Neural cell (in vitro differentiated cells): Measurements from ENCODE around the gene RANGRF. TPM values are rescaled to one million over a fixed set of nuclear protein-coding genes. Genes with fewer than 3 reads are reported as not detected.

Experiments used
- H2AFZ ChIP-seq: fragments of 200-600, 300-800 bp; sonication (generic), shearing (Covaris generic); 2 replicates; pipeline ENCODE4 v1.6.0; 2014; ENCODE audit warnings: low read depth, mild to moderate bottlenecking, antibody characterized with exemption, low read length, moderate library complexity
- H3F3A ChIP-seq: fragments of 200-600 bp; shearing (Covaris generic); 2 replicates; pipeline ENCODE4 v1.6.1; 2016; ENCODE audit warnings: mild to moderate bottlenecking, moderate library complexity, mixed read lengths, antibody characterized with exemption, low read length; ENCODE audit not compliant: insufficient read depth, poor library complexity, severe bottlenecking
- H3K27ac ChIP-seq: fragments of 200-600, 300-800 bp; sonication (generic), shearing (Covaris generic); 2 replicates; pipeline ENCODE4 v1.5.1; 2014; ENCODE audit warnings: mild to moderate bottlenecking, low read length, moderate library complexity
- H3K27me3 ChIP-seq: fragments of 300-800, 200-600 bp; sonication (generic), shearing (Covaris generic); 2 replicates; pipeline ENCODE4 v1.6.0; 2014; ENCODE audit warnings: mild to moderate bottlenecking, low read depth, low read length, moderate library complexity; ENCODE audit not compliant: insufficient read depth
- H3K36me3 ChIP-seq: fragments of 300-800, 200-600 bp; sonication (generic), shearing (Covaris generic); 2 replicates; pipeline ENCODE4 v1.5.1; 2014; ENCODE audit warnings: mild to moderate bottlenecking, antibody characterized with exemption, low read length, moderate library complexity; ENCODE audit not compliant: insufficient read depth
- H3K4me2 ChIP-seq: fragments of 300-800, 200-600 bp; sonication (generic), shearing (Covaris generic); 2 replicates; pipeline ENCODE4 v1.6.0; 2014; ENCODE audit warnings: mild to moderate bottlenecking, low read length
- H3K4me3 ChIP-seq: fragments of 300-800, 200-600 bp; sonication (generic), shearing (Covaris generic); 2 replicates; pipeline ENCODE4 v1.5.1; 2014; ENCODE audit warnings: mild to moderate bottlenecking, low read length, moderate library complexity
- H3K79me2 ChIP-seq: fragments of 200-600 bp; shearing (Covaris generic); replicated peaks from 2 replicates; pipeline ENCODE4 v1.6.0; 2014; ENCODE audit warnings: mild to moderate bottlenecking, low read length, moderate library complexity; ENCODE audit not compliant: insufficient read depth
- H3K9ac ChIP-seq: fragments of 300-800, 200-600 bp; sonication (generic), shearing (Covaris generic); 2 replicates; pipeline ENCODE4 v1.6.1; 2016; ENCODE audit warnings: mild to moderate bottlenecking, low read length, mixed read lengths
- H3K9me2 ChIP-seq: fragments of 200-600 bp; shearing (Covaris generic); 2 replicates; pipeline ENCODE4 v1.6.1; 2016; ENCODE audit warnings: mild to moderate bottlenecking, low read length, mixed read lengths; ENCODE audit not compliant: insufficient read depth
- H3K9me3 ChIP-seq: fragments of 200-600, 300-800 bp; sonication (generic), shearing (Covaris generic); 2 replicates; pipeline ENCODE4 v1.6.1; 2016; ENCODE audit warnings: mild to moderate bottlenecking, mixed run types, low read length, moderate library complexity, mixed read lengths
- H4K20me1 ChIP-seq: fragments of 200-600 bp; shearing (Covaris generic); 2 replicates; pipeline ENCODE4 v1.6.1; 2016; ENCODE audit warnings: mild to moderate bottlenecking, mixed run types; ENCODE audit not compliant: insufficient read depth
- CTCF ChIP-seq: fragments of 450-650 bp; IDR thresholded peaks from 2 replicates; pipeline ENCODE4 v1.5.1; 2014; ENCODE audit warnings: antibody characterized with exemption, mild to moderate bottlenecking, moderate library complexity; ENCODE audit not compliant: poor library complexity, severe bottlenecking
- EP300 ChIP-seq: fragments of 450-650 bp; conservative IDR thresholded peaks from 2 replicates; pipeline ENCODE4 v1.6.1; 2014; ENCODE audit warnings: antibody characterized with exemption, mild to moderate bottlenecking, moderate library complexity; ENCODE audit not compliant: poor library complexity, severe bottlenecking
- EZH2 ChIP-seq: fragments of 200-600, 300-800 bp; shearing (Covaris generic), sonication (generic); IDR thresholded peaks from 2 replicates; pipeline ENCODE4 v1.6.1; 2014; ENCODE audit warnings: antibody characterized with exemption, low read length, borderline replicate concordance, mild to moderate bottlenecking; ENCODE audit not compliant: insufficient read depth, poor library complexity, severe bottlenecking
- MXI1 ChIP-seq: fragments of 450-650 bp; conservative IDR thresholded peaks from 2 replicates; pipeline ENCODE4 v1.6.1; 2014; ENCODE audit warnings: antibody characterized with exemption, mild to moderate bottlenecking; ENCODE audit not compliant: poor library complexity, severe bottlenecking
- POLR2AphosphoS5 ChIP-seq: IDR thresholded peaks from 2 replicates; pipeline ENCODE4 v1.6.1; 2012
- RAD21 ChIP-seq: fragments of 450-650 bp; conservative IDR thresholded peaks from 2 replicates; pipeline ENCODE4 v1.6.1; 2014; ENCODE audit warnings: antibody characterized with exemption, mild to moderate bottlenecking, moderate library complexity
- REST ChIP-seq: IDR thresholded peaks from 2 replicates; pipeline ENCODE4 v1.6.1; 2012; ENCODE audit warnings: borderline replicate concordance
- SMC3 ChIP-seq: fragments of 450-650 bp; conservative IDR thresholded peaks from 2 replicates; pipeline ENCODE4 v1.6.1; 2014; ENCODE audit warnings: antibody characterized with exemption, mild to moderate bottlenecking, moderate library complexity; ENCODE audit not compliant: poor library complexity
- TAF1 ChIP-seq: IDR thresholded peaks from 2 replicates; pipeline ENCODE4 v1.6.1; 2012; ENCODE audit warnings: low read depth
- polyA plus RNA-seq: library from polyadenylated mRNA; depleted of rRNA; stranded (reverse); fragments of >200 nt; gene quantifications from 2 replicates; pipeline ENCODE4 v1.2.3, GENCODE V29; 2014

The RANGRF gene
- polyA plus RNA-seq, 1 donor from 2014 or later: 20.9 TPM

GRCh38 chr17:8320990-8321389 lies 32.5 kb downstream of the RANGRF start:
- no peak overlapping the region for H3K27ac ChIP-seq
- H3K9me2 ChIP-seq: no peaks in the 10 kb centered on the region
- H3K79me2 ChIP-seq: no peaks in the 10 kb centered on the region
- H3K4me3 ChIP-seq: no peak overlapping the region
- H3K9me3 ChIP-seq: no peaks in the 10 kb centered on the region
- no peaks in the 10 kb centered on the region for H4K20me1 ChIP-seq
- no peaks in the 10 kb centered on the region for H3K36me3 ChIP-seq
- no peak overlapping the region for H3K4me2 ChIP-seq
- H3F3A ChIP-seq: no peaks in the 10 kb centered on the region
- TF ChIP-seq EZH2: no peak
- TF ChIP-seq POLR2AphosphoS5: no peak
- no peak for TF ChIP-seq MXI1
- no peak for TF ChIP-seq TAF1
- TF ChIP-seq EP300: no peak
- TF ChIP-seq SMC3: no peak
- TF ChIP-seq RAD21: no peak
- TF ChIP-seq CTCF: no peak
- TF ChIP-seq REST: no peak
- H3K9ac ChIP-seq: no peak overlapping the region
- H3K27me3 ChIP-seq: peaks cover 11% of the 10 kb centered on the region
- H2AFZ ChIP-seq: no peak overlapping the region

- Histone ChIP-seq H3K27ac (no peak overlapping the region), H3K9me3 (no peaks in the 10 kb centered on the region), H3K27me3 (peaks cover 15% of the 10 kb centered on the region), H4K20me1 (no peaks in the 10 kb centered on the region), H3K9me2 (no peaks in the 10 kb centered on the region), H3K36me3 (no peaks in the 10 kb centered on the region), H3K4me3 (no peak overlapping the region), H3K4me2 (no peak overlapping the region), H2AFZ (no peak overlapping the region), H3K79me2 (no peaks in the 10 kb centered on the region), H3F3A (no peaks in the 10 kb centered on the region), H3K9ac (no peak overlapping the region)
- no peak for TF ChIP-seq SMC3
- TF ChIP-seq RAD21: no peak
- TF ChIP-seq TAF1: no peak
- TF ChIP-seq CTCF: no peak
- TF ChIP-seq EP300: no peak
- no peak for TF ChIP-seq MXI1
- no peak for TF ChIP-seq REST
- TF ChIP-seq EZH2: no peak
- no peak for TF ChIP-seq POLR2AphosphoS5
Measured at GRCh38 chr17:8322061-8322460, 33.6 kb downstream of the RANGRF start.
